Stimulated activated CD4-positive, alpha-beta T cell treated with anti-CD3 and anti-CD28 coated beads, Interleukin-4, amount 100 ng/mL, for 48 hours (primary cell): ENCODE data around the gene TESMIN.

Experiments
- DNase-seq, 2 donors: peaks; one replicate each; pipeline ENCODE4 v3.0.0-alpha.2; 2020; ENCODE audit warnings: low read depth in 2 of 2

TESMIN gene

GRCh38 chr11:68710409-68710808 is 40.9 kb downstream of the TESMIN start:
- DNase-seq = no peak

- DNase-seq = no peak
These were observed 42.3 kb downstream of the TESMIN start for GRCh38 chr11:68709062-68709461.

GRCh38 chr11:68707527-68707926 is 43.8 kb downstream of the TESMIN start:
- no peak for DNase-seq

GRCh38 chr11:68704887-68705286 is 46.4 kb downstream of the TESMIN start:
- no peak for DNase-seq

GRCh38 chr11:68698993-68699392 is 52.3 kb downstream of the TESMIN start:
- no peak for DNase-seq

- DNase-seq = no peak
These were observed 55.8 kb downstream of the TESMIN start for GRCh38 chr11:68695531-68695930.

- no peak for DNase-seq
These were observed 56.7 kb downstream of the TESMIN start for GRCh38 chr11:68694431-68695297.

- DNase-seq = no peak
These were observed 57.8 kb downstream of the TESMIN start for GRCh38 chr11:68693484-68693882.

- DNase-seq = no peak
These were observed 58.3 kb downstream of the TESMIN start for GRCh38 chr11:68692871-68693483.

- DNase-seq = no peak
These were observed 59.2 kb downstream of the TESMIN start for GRCh38 chr11:68692115-68692514.

- no peak for DNase-seq
These were observed 59.9 kb downstream of the TESMIN start for GRCh38 chr11:68691402-68691784.

GRCh38 chr11:68690671-68691401 is 60.5 kb downstream of the TESMIN start:
- DNase-seq = no peak

- no peak for DNase-seq
These were observed 61.3 kb downstream of the TESMIN start for GRCh38 chr11:68689737-68690625.

GRCh38 chr11:68688881-68689280 is 62.4 kb downstream of the TESMIN start:
- no peak for DNase-seq

GRCh38 chr11:68687986-68688385 is 63.3 kb downstream of the TESMIN start:
- DNase-seq = no peak

- no peak for DNase-seq
These were observed 64.0 kb downstream of the TESMIN start for GRCh38 chr11:68687311-68687710.

- no peak for DNase-seq
These were observed 64.8 kb downstream of the TESMIN start for GRCh38 chr11:68686486-68686885.

GRCh38 chr11:68685656-68686380 is 65.5 kb downstream of the TESMIN start:
- DNase-seq = no peak

- peak in 1 of 2 donors; percentile 19 for DNase-seq
These were observed 66.6 kb downstream of the TESMIN start, which contains the start of gene GAL for GRCh38 chr11:68684385-68685356. Gene GAL (plus strand): TSS chr11:68684544. CDS start chr11:68684924, 380 bp downstream.
